DOHH2 (cell line): ENCODE data around the gene BMERB1.

Experiments used
- H3F3A ChIP-seq: fragments of 200-600 bp; sonication (generic), shearing (Covaris generic); 2 replicates; pipeline ENCODE4 v1.6.0; 2016; ENCODE audit warnings: antibody characterized with exemption, mild to moderate bottlenecking; ENCODE audit not compliant: control insufficient read depth, insufficient read depth
- H3K27ac ChIP-seq: fragments of 200-600 bp; sonication (generic); 2 replicates; pipeline ENCODE4 v1.5.1; 2014; ENCODE audit warnings: low read depth, mild to moderate bottlenecking, low read length, moderate library complexity
- H3K27me3 ChIP-seq: fragments of 200-600 bp; sonication (generic); 2 replicates; pipeline ENCODE4 v1.6.1; 2014; ENCODE audit warnings: mild to moderate bottlenecking, low read length, mixed read lengths; ENCODE audit not compliant: control insufficient read depth
- H3K36me3 ChIP-seq: fragments of 200-600 bp; sonication (generic); 2 replicates; pipeline ENCODE4 v1.6.1; 2014; ENCODE audit warnings: mild to moderate bottlenecking, low read length, moderate library complexity, mixed read lengths; ENCODE audit not compliant: control insufficient read depth
- H3K4me1 ChIP-seq: fragments of 200-600 bp; sonication (generic); 2 replicates; pipeline ENCODE4 v1.6.1; 2014; ENCODE audit warnings: mild to moderate bottlenecking, low read length, mixed read lengths; ENCODE audit not compliant: control insufficient read depth
- H3K4me2 ChIP-seq: fragments of 200-600 bp; sonication (generic); 2 replicates; pipeline ENCODE4 v1.6.0; 2014; ENCODE audit warnings: mild to moderate bottlenecking, low read length, moderate library complexity
- H3K4me3 ChIP-seq: fragments of 200-600 bp; sonication (generic); 2 replicates; pipeline ENCODE4 v1.5.1; 2014; ENCODE audit warnings: mild to moderate bottlenecking, low read length, mixed read lengths
- H3K79me2 ChIP-seq: fragments of 200-600 bp; sonication (generic); 2 replicates; pipeline ENCODE4 v1.6.1; 2014; ENCODE audit warnings: mild to moderate bottlenecking, low read length, mixed read lengths; ENCODE audit not compliant: control insufficient read depth
- H3K9me2 ChIP-seq: fragments of 200-600 bp; sonication (generic); replicated peaks from 2 replicates; pipeline ENCODE4 v1.6.1; 2014; ENCODE audit warnings: mild to moderate bottlenecking, low read length, mixed read lengths; ENCODE audit not compliant: control insufficient read depth
- H3K9me3 ChIP-seq: fragments of 200-600 bp; sonication (generic); 2 replicates; pipeline ENCODE4 v1.6.1; 2014; ENCODE audit warnings: antibody characterized with exemption, low read length, mixed read lengths; ENCODE audit not compliant: control insufficient read depth, insufficient read depth
- H4K20me1 ChIP-seq: fragments of 200-600 bp; sonication (generic); 2 replicates; pipeline ENCODE4 v1.6.0; 2014; ENCODE audit warnings: low read depth, mild to moderate bottlenecking, antibody characterized with exemption, low read length, moderate library complexity; ENCODE audit not compliant: control insufficient read depth, insufficient read depth
- CTCF ChIP-seq: fragments of 200-600 bp; sonication (generic); IDR thresholded peaks from one replicate; pipeline ENCODE4 v1.5.1; 2014; ENCODE audit warnings: antibody characterized with exemption, mild to moderate bottlenecking, low read depth, low read length; ENCODE audit not compliant: poor library complexity, severe bottlenecking
- EZH2phosphoT487 ChIP-seq: fragments of 200-600 bp; sonication (generic); IDR thresholded peaks from 2 replicates; pipeline ENCODE4 v1.6.1; 2017; ENCODE audit warnings: borderline replicate concordance, mild to moderate bottlenecking, antibody characterized with exemption, low read length, moderate library complexity, mixed read lengths

Gene BMERB1

GRCh38 chr16:15511759-15512487 is 77.5 kb downstream of the BMERB1 start:
- peaks cover 6% of the 10 kb centered on the region; the same call in 1 of the 2 replicates for H3K27me3 ChIP-seq
- H3F3A ChIP-seq = no peaks in the 10 kb centered on the region
- no peak overlapping the region for H3K4me3 ChIP-seq
- H3K79me2 ChIP-seq = no peaks in the 10 kb centered on the region
- no peaks in the 10 kb centered on the region for H3K9me3 ChIP-seq
- no peaks in the 10 kb centered on the region for H3K36me3 ChIP-seq
- H3K27ac ChIP-seq = no peak overlapping the region
- no peaks in the 10 kb centered on the region for H4K20me1 ChIP-seq
- H3K4me2 ChIP-seq = no peak overlapping the region
- H3K9me2 ChIP-seq = no peaks in the 10 kb centered on the region
- TF ChIP-seq CTCF = no peak
- no peak for TF ChIP-seq EZH2phosphoT487
- no peaks in the 10 kb centered on the region for H3K4me1 ChIP-seq

GRCh38 chr16:15513156-15513555 is 78.8 kb downstream of the BMERB1 start:
- Histone ChIP-seq H3K4me1 (no peaks in the 10 kb centered on the region), H3F3A (no peaks in the 10 kb centered on the region), H3K4me2 (no peak overlapping the region), H3K36me3 (no peaks in the 10 kb centered on the region), H3K9me3 (no peaks in the 10 kb centered on the region), H4K20me1 (no peaks in the 10 kb centered on the region), H3K79me2 (no peaks in the 10 kb centered on the region), H3K27me3 (no peaks in the 10 kb centered on the region), H3K4me3 (no peak overlapping the region), H3K27ac (no peak overlapping the region), H3K9me2 (no peaks in the 10 kb centered on the region)
- TF ChIP-seq EZH2phosphoT487 (no peak), CTCF (no peak)

GRCh38 chr16:15515992-15516391 is 81.6 kb downstream of the BMERB1 start:
- Histone ChIP-seq H3K4me3 (no peak overlapping the region), H3K27ac (no peak overlapping the region), H3K9me2 (no peaks in the 10 kb centered on the region), H3K4me1 (no peaks in the 10 kb centered on the region), H4K20me1 (no peaks in the 10 kb centered on the region), H3K4me2 (no peak overlapping the region), H3K9me3 (no peaks in the 10 kb centered on the region), H3K27me3 (no peaks in the 10 kb centered on the region; the same call in 1 of the 2 replicates), H3F3A (no peaks in the 10 kb centered on the region), H3K36me3 (no peaks in the 10 kb centered on the region), H3K79me2 (no peaks in the 10 kb centered on the region)
- no peak for TF ChIP-seq EZH2phosphoT487
- TF ChIP-seq CTCF = no peak

GRCh38 chr16:15516609-15517008 is 82.2 kb downstream of the BMERB1 start:
- no peak overlapping the region for H3K4me3 ChIP-seq

More at GRCh38 chr16:15516609-15517008, 82.2 kb downstream of the BMERB1 start:
- Histone ChIP-seq H4K20me1 (no peaks in the 10 kb centered on the region), H3K4me1 (no peaks in the 10 kb centered on the region), H3F3A (no peaks in the 10 kb centered on the region), H3K9me2 (no peaks in the 10 kb centered on the region), H3K79me2 (no peaks in the 10 kb centered on the region), H3K36me3 (no peaks in the 10 kb centered on the region), H3K4me2 (no peak overlapping the region), H3K27me3 (peaks cover 3% of the 10 kb centered on the region), H3K27ac (no peak overlapping the region), H3K9me3 (no peaks in the 10 kb centered on the region)
- TF ChIP-seq CTCF (no peak), EZH2phosphoT487 (no peak)
